Measurements from ENCODE around the gene ADGRL4.

DNA sequence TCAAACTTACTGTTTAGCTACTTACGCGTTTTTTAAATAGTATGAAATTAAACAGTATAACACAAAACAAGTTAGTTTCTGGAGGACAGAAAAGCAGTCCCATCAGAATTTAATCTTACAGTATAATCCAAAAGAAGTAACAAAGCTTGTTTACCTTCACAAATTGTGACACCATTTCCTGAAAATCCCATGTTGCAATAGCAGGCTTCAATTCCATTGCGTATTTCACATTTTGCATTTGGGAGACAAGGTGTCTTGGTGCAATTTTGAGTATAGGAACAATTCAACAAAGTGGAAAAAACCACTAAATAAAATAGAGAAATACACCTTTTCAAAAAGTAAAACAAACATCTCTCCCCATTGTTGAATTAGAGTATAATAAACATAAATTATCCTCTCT is 1.6 kb downstream of the ADGRL4 start:
- TF ChIP-seq, protein P1, sequence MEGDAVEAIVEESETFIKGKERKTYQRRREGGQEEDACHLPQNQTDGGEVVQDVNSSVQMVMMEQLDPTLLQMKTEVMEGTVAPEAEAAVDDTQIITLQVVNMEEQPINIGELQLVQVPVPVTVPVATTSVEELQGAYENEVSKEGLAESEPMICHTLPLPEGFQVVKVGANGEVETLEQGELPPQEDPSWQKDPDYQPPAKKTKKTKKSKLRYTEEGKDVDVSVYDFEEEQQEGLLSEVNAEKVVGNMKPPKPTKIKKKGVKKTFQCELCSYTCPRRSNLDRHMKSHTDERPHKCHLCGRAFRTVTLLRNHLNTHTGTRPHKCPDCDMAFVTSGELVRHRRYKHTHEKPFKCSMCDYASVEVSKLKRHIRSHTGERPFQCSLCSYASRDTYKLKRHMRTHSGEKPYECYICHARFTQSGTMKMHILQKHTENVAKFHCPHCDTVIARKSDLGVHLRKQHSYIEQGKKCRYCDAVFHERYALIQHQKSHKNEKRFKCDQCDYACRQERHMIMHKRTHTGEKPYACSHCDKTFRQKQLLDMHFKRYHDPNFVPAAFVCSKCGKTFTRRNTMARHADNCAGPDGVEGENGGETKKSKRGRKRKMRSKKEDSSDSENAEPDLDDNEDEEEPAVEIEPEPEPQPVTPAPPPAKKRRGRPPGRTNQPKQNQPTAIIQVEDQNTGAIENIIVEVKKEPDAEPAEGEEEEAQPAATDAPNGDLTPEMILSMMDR (conservative IDR thresholded peaks at IDR 0.05 in 1 of 2, IDR thresholded peaks at IDR 0.05 in 1 of 2; ENCODE audit: low read depth in 1 of 2, low read length in 2 of 2), result no peak
- no peak for TF ChIP-seq EZH2 (IDR thresholded peaks at IDR 0.05; ENCODE audit: low read length, missing control alignments)

All from fibroblast of lung (primary cell).